HCT116 (cell line): ENCODE results near the gene CD74. TPM values are rescaled to one million over a fixed set of nuclear protein-coding genes. Genes with fewer than 3 reads are reported as not detected.

ENCODE experiments used
- ATAC-seq: fragments of 200-7000 bp; cut with Tn5 transposase; 2 replicates; pipeline ENCODE4 v1.9.1; 2020; ENCODE audit warnings: mild to moderate bottlenecking, moderate library complexity
- BruUV-seq: library from RNA; stranded (reverse); fragments of 400-500 nt; replicated peaks from 2 replicates; lab custom pipeline; 2021; lab: Mats Ljungman, UMichigan
- CTCF ChIA-PET: fragments of 300-600 bp; sonication (Branson Sonifier 250); formaldehyde crosslinking; loops from one replicate; lab custom pipeline; 2021; ENCODE audit warnings: antibody characterized with exemption; lab: Charles Lee
- POLR2A ChIA-PET: fragments of 300-600, 350-600 bp; sonication (Branson Sonifier 250); formaldehyde crosslinking; loops from one replicate; lab custom pipeline; 2021; ENCODE audit warnings: antibody characterized with exemption; lab: Charles Lee
- RAD21 ChIA-PET, 2 experiments: fragments of 300-600 bp; sonication (Branson Sonifier 250); formaldehyde crosslinking; loops; one replicate each; lab custom pipeline; 2023; ENCODE audit warnings: low total read pairs in 2 of 2; ENCODE audit not compliant: uncharacterized antibody in 2 of 2, unreplicated experiment in 2 of 2, low non-redundant PET in 1 of 2; lab: Charles Lee
- DNase-seq: peaks from one replicate; pipeline ENCODE4 v3.0.0-alpha.2; 2010; ENCODE audit warnings: low read depth, low spot score
- H2AFZ ChIP-seq: fragments of 200-600 bp; shearing (Covaris generic), sonication (generic); 2 replicates; pipeline ENCODE4 v1.6.1; 2017; ENCODE audit warnings: low read depth, mixed run types, mixed read lengths, antibody characterized with exemption, low read length; ENCODE audit not compliant: poor library complexity, severe bottlenecking
- H3K27ac ChIP-seq: 2 replicates; pipeline ENCODE4 v1.5.1; 2012; ENCODE audit warnings: low read depth, low read length
- H3K27me3 ChIP-seq: fragments of 200-600 bp; sonication (generic); 2 replicates; pipeline ENCODE4 v1.6.1; 2016; ENCODE audit warnings: mixed run types, low read length, mixed read lengths; ENCODE audit not compliant: insufficient read depth
- H3K36me3 ChIP-seq, 2 experiments: fragments of 200-500 bp in 1 of 2; fragments of 200-600 bp in 1 of 2; sonication (Bioruptor generic) in 1 of 2; sonication (generic) in 1 of 2; 2 replicates each; pipeline versions ENCODE4 v1.5.1 to v1.6.1; 2014 to 2016; ENCODE audit warnings: low read length in 2 of 2, inconsistent platforms in 1 of 2, mixed read lengths in 1 of 2, mixed run types in 1 of 2; ENCODE audit not compliant: insufficient read depth in 2 of 2, control insufficient read depth in 1 of 2
- H3K4me1 ChIP-seq, 2 experiments: fragments of 200-600 bp in 1 of 2; sonication (generic) in 1 of 2; 2 replicates each; pipeline versions ENCODE4 v1.5.1 to v1.6.1; 2012 to 2017; ENCODE audit warnings: low read length in 2 of 2, inconsistent platforms in 1 of 2, mild to moderate bottlenecking in 1 of 2, mixed read lengths in 1 of 2, mixed run types in 1 of 2, moderate library complexity in 1 of 2; ENCODE audit not compliant: insufficient read depth in 2 of 2, control insufficient read depth in 1 of 2
- H3K4me2 ChIP-seq: fragments of 200-600 bp; sonication (generic); 2 replicates; pipeline ENCODE4 v1.6.1; 2017; ENCODE audit warnings: mixed run types, low read length, mixed read lengths
- H3K4me3 ChIP-seq, 2 experiments: fragments of 200-600 bp in 1 of 2; sonication (generic) in 1 of 2; replicated peaks in 1 of 2; 2 replicates each; pipeline ENCODE4 v1.5.1; 2011 to 2016; ENCODE audit warnings: low read length in 2 of 2, control low read depth in 1 of 2, low read depth in 1 of 2, mild to moderate bottlenecking in 1 of 2, mixed read lengths in 1 of 2, mixed run types in 1 of 2
- H3K79me2 ChIP-seq: fragments of 200-600 bp; sonication (generic); 2 replicates; pipeline ENCODE4 v1.6.1; 2017; ENCODE audit warnings: mild to moderate bottlenecking, mixed run types, low read length, moderate library complexity, mixed read lengths; ENCODE audit not compliant: insufficient read depth
- H3K9ac ChIP-seq: fragments of 200-600 bp; sonication (generic); 2 replicates; pipeline ENCODE4 v1.6.1; 2016; ENCODE audit warnings: low read length, mixed read lengths
- H3K9me2 ChIP-seq: fragments of 200-600 bp; sonication (generic), shearing (Covaris generic); 2 replicates; pipeline ENCODE4 v1.6.1; 2017; ENCODE audit warnings: mixed run types, mild to moderate bottlenecking, moderate library complexity; ENCODE audit not compliant: insufficient read depth
- H3K9me3 ChIP-seq, 2 experiments: fragments of 200-500 bp in 1 of 2; fragments of 200-600 bp in 1 of 2; sonication (Bioruptor generic) in 1 of 2; sonication (generic) in 1 of 2; 2 replicates each; pipeline ENCODE4 v1.6.1; 2014 to 2017; ENCODE audit warnings: low read length in 2 of 2, mixed read lengths in 2 of 2, inconsistent platforms in 1 of 2, low read depth in 1 of 2, mild to moderate bottlenecking in 1 of 2, mixed run types in 1 of 2, moderate library complexity in 1 of 2; ENCODE audit not compliant: control insufficient read depth in 1 of 2, insufficient read depth in 1 of 2
- H4K20me1 ChIP-seq: fragments of 200-600 bp; sonication (generic), shearing (Covaris generic); 2 replicates; pipeline ENCODE4 v1.6.1; 2017; ENCODE audit warnings: mixed run types, mild to moderate bottlenecking, moderate library complexity; ENCODE audit not compliant: insufficient read depth
- CBX3 ChIP-seq: IDR thresholded peaks from 2 replicates; pipeline ENCODE4 v1.6.1; 2012; ENCODE audit warnings: low read depth
- CEBPB ChIP-seq: IDR thresholded peaks from 2 replicates; pipeline ENCODE4 v1.6.1; 2012; ENCODE audit warnings: low read depth
- ELF1 ChIP-seq: IDR thresholded peaks from 2 replicates; pipeline ENCODE4 v1.6.1; 2012; ENCODE audit warnings: low read depth, borderline replicate concordance
- EZH2 ChIP-seq: fragments of 200-600 bp; sonication (generic); IDR thresholded peaks from 2 replicates; pipeline ENCODE4 v1.6.1; 2017; ENCODE audit warnings: antibody characterized with exemption, mixed run types
- JUND ChIP-seq: IDR thresholded peaks from 2 replicates; pipeline ENCODE4 v1.6.1; 2012
- POLR2A ChIP-seq: IDR thresholded peaks from 2 replicates; pipeline ENCODE4 v1.7.0; 2011; ENCODE audit warnings: borderline replicate concordance; ENCODE audit not compliant: insufficient read depth, insufficient read length; ENCODE audit errors: extremely low read depth
- POLR2AphosphoS5 ChIP-seq: IDR thresholded peaks from 2 replicates; pipeline ENCODE4 v1.6.1; 2011; ENCODE audit warnings: mild to moderate bottlenecking, low read depth, low read length, moderate library complexity
- RAD21 ChIP-seq: IDR thresholded peaks from 2 replicates; pipeline ENCODE4 v1.6.1; 2012; ENCODE audit warnings: low read depth, mild to moderate bottlenecking
- REST ChIP-seq: IDR thresholded peaks from 2 replicates; pipeline ENCODE4 v1.6.1; 2012; ENCODE audit warnings: low read depth
- SIN3A ChIP-seq: IDR thresholded peaks from 2 replicates; pipeline ENCODE4 v1.6.1; 2012; ENCODE audit warnings: low read depth
- SP1 ChIP-seq: IDR thresholded peaks from 2 replicates; pipeline ENCODE4 v1.6.1; 2012; ENCODE audit warnings: low read depth
- SRF ChIP-seq: IDR thresholded peaks from 2 replicates; pipeline ENCODE4 v1.6.1; 2012; ENCODE audit warnings: low read depth
- TCF7L2 ChIP-seq: IDR thresholded peaks from 2 replicates; pipeline ENCODE4 v1.7.0; 2011; ENCODE audit warnings: borderline replicate concordance, inconsistent platforms; ENCODE audit not compliant: insufficient read depth, insufficient read length; ENCODE audit errors: extremely low read depth
- YY1 ChIP-seq: IDR thresholded peaks from 2 replicates; pipeline ENCODE4 v1.6.1; 2011; ENCODE audit warnings: low read length, low read depth, moderate library complexity, mild to moderate bottlenecking; ENCODE audit not compliant: insufficient replicate concordance; ENCODE audit errors: extremely low read depth
- intact Hi-C: fragments of 100-400 bp; cut with micrococcal nuclease; formaldehyde crosslinking; loops from 2 replicates; pipeline ENCODE4 v1.10.0; 2022
- total RNA-seq: library from RNA; stranded (reverse); gene quantifications from one replicate; pipeline ENCODE4 v1.2.1, GENCODE V29; 2021; ENCODE audit not compliant: unreplicated experiment
- TF ChIP-seq, protein P1 (sequence below): IDR thresholded peaks from 2 replicates; pipeline ENCODE4 v1.6.1; 2012
- TF ChIP-seq, protein P2 (sequence below): IDR thresholded peaks from 2 replicates; pipeline ENCODE4 v1.6.1; 2011; ENCODE audit warnings: mild to moderate bottlenecking, low read length, moderate library complexity; ENCODE audit not compliant: insufficient replicate concordance; ENCODE audit errors: extremely low read depth

Gene CD74
- total RNA-seq, 1 experiment from 2014 or later = 8.9 TPM

DNA sequence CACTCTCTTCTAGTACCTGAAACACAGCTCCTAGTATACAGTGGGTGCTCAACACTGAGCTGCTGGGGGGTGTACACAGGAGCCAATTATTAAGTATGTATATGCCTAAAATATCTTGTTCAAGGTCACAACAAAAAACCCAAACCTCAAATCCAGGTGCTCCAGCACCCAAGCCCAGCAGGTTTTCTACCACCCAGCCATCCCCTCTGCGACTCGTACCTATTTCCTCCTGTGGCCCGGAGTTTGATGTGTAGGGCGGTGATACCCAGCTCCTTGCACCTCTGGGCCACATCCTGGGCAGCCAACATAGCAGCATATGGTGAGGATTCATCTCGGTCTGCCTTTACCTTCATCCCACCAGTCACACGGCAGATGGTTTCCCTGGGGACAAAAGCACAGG, 33.9 kb upstream of the CD74 start (continued):
- TF ChIP-seq REST (no peak), CEBPB (no peak), CBX3 (no peak), SP1 (no peak), TCF7L2 (no peak), POLR2A (no peak), ELF1 (no peak)

DNA sequence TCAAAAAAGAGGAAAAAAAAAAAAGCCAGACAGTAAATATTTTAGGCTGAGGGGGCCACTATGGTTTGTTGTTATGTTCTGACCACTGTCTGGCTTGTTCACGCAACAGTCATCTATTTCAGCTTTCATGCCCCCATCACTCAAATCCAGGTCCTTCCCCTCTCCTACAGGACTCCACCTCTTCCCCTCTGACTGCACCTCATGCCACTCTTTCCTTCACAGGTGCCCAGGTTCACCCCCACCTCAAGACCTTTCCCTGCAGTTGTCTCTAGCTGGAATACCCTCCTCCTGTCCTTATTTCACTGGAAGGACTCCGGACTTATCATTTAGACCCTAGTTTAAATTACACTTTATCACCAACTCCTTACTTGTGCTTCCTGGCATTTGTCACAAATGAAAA, 33.4 kb upstream of the CD74 start:
- Histone ChIP-seq H3K4me2 (no peak overlapping the region), H3K4me3 (no peak overlapping the region), H3K9me2 (no peaks in the 10 kb centered on the region), H3K27ac (no peak overlapping the region), H3K27me3 (no peaks in the 10 kb centered on the region), H3K36me3 (peaks cover 36 to 61% of the 10 kb centered on the region in 2 experiments), H2AFZ (no peak overlapping the region), H4K20me1 (peaks cover 26% of the 10 kb centered on the region; the same call in 1 of the 2 replicates), H3K4me1 (peaks cover 3 to 39% of the 10 kb centered on the region in 2 experiments; a peak in 3 of 4 replicates), H3K9me3 (no peaks in the 10 kb centered on the region), H3K79me2 (peaks cover 51% of the 10 kb centered on the region), H3K9ac (no peak overlapping the region)
- no peak for TF ChIP-seq ELF1
- no peak for TF ChIP-seq SIN3A
- TF ChIP-seq, protein P1, sequence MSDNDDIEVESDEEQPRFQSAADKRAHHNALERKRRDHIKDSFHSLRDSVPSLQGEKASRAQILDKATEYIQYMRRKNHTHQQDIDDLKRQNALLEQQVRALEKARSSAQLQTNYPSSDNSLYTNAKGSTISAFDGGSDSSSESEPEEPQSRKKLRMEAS = no peak
- TF ChIP-seq SP1 = no peak
- TF ChIP-seq TCF7L2 = no peak
- TF ChIP-seq, protein P2, sequence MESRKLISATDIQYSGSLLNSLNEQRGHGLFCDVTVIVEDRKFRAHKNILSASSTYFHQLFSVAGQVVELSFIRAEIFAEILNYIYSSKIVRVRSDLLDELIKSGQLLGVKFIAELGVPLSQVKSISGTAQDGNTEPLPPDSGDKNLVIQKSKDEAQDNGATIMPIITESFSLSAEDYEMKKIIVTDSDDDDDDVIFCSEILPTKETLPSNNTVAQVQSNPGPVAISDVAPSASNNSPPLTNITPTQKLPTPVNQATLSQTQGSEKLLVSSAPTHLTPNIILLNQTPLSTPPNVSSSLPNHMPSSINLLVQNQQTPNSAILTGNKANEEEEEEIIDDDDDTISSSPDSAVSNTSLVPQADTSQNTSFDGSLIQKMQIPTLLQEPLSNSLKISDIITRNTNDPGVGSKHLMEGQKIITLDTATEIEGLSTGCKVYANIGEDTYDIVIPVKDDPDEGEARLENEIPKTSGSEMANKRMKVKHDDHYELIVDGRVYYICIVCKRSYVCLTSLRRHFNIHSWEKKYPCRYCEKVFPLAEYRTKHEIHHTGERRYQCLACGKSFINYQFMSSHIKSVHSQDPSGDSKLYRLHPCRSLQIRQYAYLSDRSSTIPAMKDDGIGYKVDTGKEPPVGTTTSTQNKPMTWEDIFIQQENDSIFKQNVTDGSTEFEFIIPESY = no peak
- no peak for TF ChIP-seq RAD21
- TF ChIP-seq YY1 = no peak
- no peak for TF ChIP-seq JUND
- no peak for TF ChIP-seq POLR2A
- no peak for TF ChIP-seq SRF
- no peak for TF ChIP-seq POLR2AphosphoS5
- TF ChIP-seq CBX3 = no peak
- no peak for TF ChIP-seq REST
- TF ChIP-seq EZH2 = no peak
- no TSS peak for BruUV-seq
- no peak for DNase-seq
- CTCF ChIA-PET = no interaction called here
- no peak for ATAC-seq
- intact Hi-C loops = no loop called here
- POLR2A ChIA-PET = no interaction called here
- RAD21 ChIA-PET = no interaction called here
